Osteocyte (in vitro differentiated cells): ENCODE measurements around the gene ZBTB4. TPM values are rescaled to one million over a fixed set of nuclear protein-coding genes. Genes with fewer than 3 reads are reported as not detected.

Experiments
- DNase-seq: peaks from one replicate; pipeline ENCODE4 v3.0.0; 2021; ENCODE audit warnings: mixed read lengths; ENCODE audit not compliant: unreplicated experiment; ENCODE audit errors: extremely low spot score
- H3K27ac Mint-ChIP-seq: one replicate; pipeline ENCODE4 v1.8.0; 2021; ENCODE audit warnings: mild to moderate bottlenecking, mixed read lengths; ENCODE audit not compliant: unreplicated experiment
- H3K27me3 Mint-ChIP-seq: one replicate; pipeline ENCODE4 v1.8.0; 2021; ENCODE audit warnings: mixed read lengths; ENCODE audit not compliant: unreplicated experiment
- H3K36me3 Mint-ChIP-seq: one replicate; pipeline ENCODE4 v1.8.0; 2021; ENCODE audit warnings: mixed read lengths; ENCODE audit not compliant: unreplicated experiment
- H3K4me1 Mint-ChIP-seq: one replicate; pipeline ENCODE4 v1.8.0; 2021; ENCODE audit warnings: mixed read lengths; ENCODE audit not compliant: unreplicated experiment
- H3K4me3 Mint-ChIP-seq: one replicate; pipeline ENCODE4 v1.8.0; 2021; ENCODE audit warnings: mild to moderate bottlenecking, moderate library complexity, mixed read lengths; ENCODE audit not compliant: unreplicated experiment
- H3K9me3 Mint-ChIP-seq: one replicate; pipeline ENCODE4 v1.8.0; 2021; ENCODE audit warnings: mixed read lengths; ENCODE audit not compliant: unreplicated experiment
- CTCF ChIP-seq: fragments of 200-600 bp; sonication (generic); IDR thresholded peaks from 2 replicates; pipeline ENCODE4 v1.5.0; 2021; ENCODE audit warnings: antibody characterized with exemption, mild to moderate bottlenecking, moderate library complexity
- total RNA-seq: library from RNA; stranded (reverse); gene quantifications from 2 replicates; pipeline ENCODE4 v1.2.1, GENCODE V29; 2021

Gene ZBTB4
- total RNA-seq, 1 donor from 2014 or later = 49.7 TPM

DNA sequence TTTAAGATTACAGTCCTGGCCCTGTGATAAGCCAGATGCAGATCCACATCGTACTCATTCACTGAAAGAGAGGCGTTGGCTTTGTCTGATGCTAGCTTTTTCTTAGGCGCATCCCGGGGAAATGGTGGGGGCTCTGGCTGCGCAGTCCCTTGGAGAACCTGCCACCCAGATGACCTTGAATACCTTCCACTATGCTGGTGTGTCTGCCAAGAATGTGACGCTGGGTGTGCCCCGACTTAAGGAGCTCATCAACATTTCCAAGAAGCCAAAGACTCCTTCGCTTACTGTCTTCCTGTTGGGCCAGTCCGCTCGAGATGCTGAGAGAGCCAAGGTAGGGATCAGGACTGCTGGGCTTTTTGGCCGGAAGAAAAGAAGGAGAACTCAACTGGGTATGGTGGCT is 28.7 kb upstream of the ZBTB4 start:
- H3K27me3 Mint-ChIP-seq = no peaks in the 10 kb centered on the region
- H3K4me3 Mint-ChIP-seq = no peak overlapping the region
- no peak for DNase-seq
- H3K27ac Mint-ChIP-seq = no peak overlapping the region
- TF ChIP-seq CTCF = no peak
- no peaks in the 10 kb centered on the region for H3K4me1 Mint-ChIP-seq
- H3K36me3 Mint-ChIP-seq = peaks cover 56% of the 10 kb centered on the region
- H3K9me3 Mint-ChIP-seq = no peaks in the 10 kb centered on the region

DNA sequence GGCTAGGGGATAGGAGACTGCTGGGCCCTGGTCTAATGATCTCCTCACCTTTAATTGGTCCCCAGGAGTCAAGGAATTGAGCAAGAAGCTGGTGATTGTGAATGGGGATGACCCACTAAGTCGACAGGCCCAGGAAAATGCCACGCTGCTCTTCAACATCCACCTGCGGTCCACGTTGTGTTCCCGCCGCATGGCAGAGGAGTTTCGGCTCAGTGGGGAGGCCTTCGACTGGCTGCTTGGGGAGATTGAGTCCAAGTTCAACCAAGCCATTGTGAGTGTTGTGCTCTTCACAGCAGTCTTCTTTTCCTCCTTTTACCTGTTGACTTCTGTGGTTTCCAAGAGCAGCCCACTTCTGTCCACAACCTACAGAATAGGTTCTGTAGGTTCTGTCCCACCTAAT is 24.1 kb upstream of the ZBTB4 start:
- Mint-ChIP-seq H3K36me3 (peaks cover 53% of the 10 kb centered on the region), H3K4me1 (no peaks in the 10 kb centered on the region), H3K27ac (no peak overlapping the region), H3K4me3 (no peak overlapping the region), H3K9me3 (no peaks in the 10 kb centered on the region), H3K27me3 (no peaks in the 10 kb centered on the region)
- no peak for TF ChIP-seq CTCF
- DNase-seq = no peak

DNA sequence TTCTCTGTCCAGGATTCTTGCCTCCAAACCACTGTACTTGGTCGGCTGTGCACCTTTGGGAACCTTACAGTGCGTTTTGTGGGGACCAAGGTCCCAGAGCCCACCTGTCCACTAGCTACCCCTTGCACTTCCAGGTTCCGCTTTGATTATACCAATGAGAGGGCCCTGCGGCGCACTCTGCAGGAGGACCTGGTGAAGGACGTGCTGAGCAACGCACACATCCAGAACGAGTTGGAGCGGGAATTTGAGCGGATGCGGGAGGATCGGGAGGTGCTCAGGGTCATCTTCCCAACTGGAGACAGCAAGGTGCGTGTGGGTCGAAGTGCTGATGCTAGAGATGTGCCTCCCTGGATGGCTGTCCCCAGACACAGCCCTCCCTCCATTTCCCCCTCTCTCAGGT is 23.6 kb upstream of the ZBTB4 start:
- no peak for DNase-seq
- no peaks in the 10 kb centered on the region for H3K27me3 Mint-ChIP-seq

GRCh38 chr17:7502171-7502847 is 22.9 kb upstream of the ZBTB4 start:
- DNase-seq = no peak
- Mint-ChIP-seq H3K4me3 (no peak overlapping the region), H3K4me1 (no peaks in the 10 kb centered on the region), H3K36me3 (peaks cover 53% of the 10 kb centered on the region), H3K27ac (no peak overlapping the region), H3K9me3 (no peaks in the 10 kb centered on the region), H3K27me3 (no peaks in the 10 kb centered on the region)
- TF ChIP-seq CTCF = no peak

More for the DNA sequence above, 23.6 kb upstream of the ZBTB4 start:
- Mint-ChIP-seq H3K4me1 (no peaks in the 10 kb centered on the region), H3K4me3 (no peak overlapping the region), H3K27ac (no peak overlapping the region), H3K9me3 (no peaks in the 10 kb centered on the region), H3K36me3 (peaks cover 52% of the 10 kb centered on the region)
- TF ChIP-seq CTCF = peak; percentile 34

GRCh38 chr17:7501729-7502128 is 22.3 kb upstream of the ZBTB4 start:
- H3K4me3 Mint-ChIP-seq = no peak overlapping the region
- peak overlapping the region; percentile 3 for H3K27ac Mint-ChIP-seq
- no peaks in the 10 kb centered on the region for H3K4me1 Mint-ChIP-seq
- H3K36me3 Mint-ChIP-seq = peaks cover 58% of the 10 kb centered on the region
- H3K27me3 Mint-ChIP-seq = no peaks in the 10 kb centered on the region
- TF ChIP-seq CTCF = no peak
- no peaks in the 10 kb centered on the region for H3K9me3 Mint-ChIP-seq
- no peak for DNase-seq
